HepG2 (cell line): ENCODE results near the gene NT5C2. TPM values are rescaled to one million over a fixed set of nuclear protein-coding genes. Genes with fewer than 3 reads are reported as not detected.

ENCODE experiments used
- FOSL1 ChIP-seq: sonication (generic); formaldehyde crosslinking; IDR thresholded peaks from 2 replicates; pipeline ENCODE4 v1.9.0; 2021; ENCODE audit warnings: missing genetic modification reagents, borderline replicate concordance
- HES4 ChIP-seq: sonication (generic); formaldehyde crosslinking; IDR thresholded peaks from 2 replicates; pipeline ENCODE4 v1.9.0; 2021; ENCODE audit warnings: mild to moderate bottlenecking, missing genetic modification reagents, borderline replicate concordance
- HNRNPUL1 ChIP-seq: fragments of 200-400 bp; formaldehyde crosslinking; IDR thresholded peaks from 2 replicates; pipeline ENCODE4 v1.6.1; 2017; ENCODE audit warnings: low read depth, mild to moderate bottlenecking, low read length, moderate library complexity
- JUN ChIP-seq: sonication (generic); formaldehyde crosslinking; IDR thresholded peaks from 2 replicates; pipeline ENCODE4 v1.4.0; 2020; ENCODE audit warnings: mild to moderate bottlenecking, missing genetic modification reagents
- KDM4B ChIP-seq: sonication (generic); formaldehyde crosslinking; IDR thresholded peaks from 2 replicates; pipeline ENCODE4 v1.4.0; 2020; ENCODE audit warnings: missing genetic modification reagents
- MEIS2 ChIP-seq: sonication (generic); formaldehyde crosslinking; IDR thresholded peaks from 2 replicates; pipeline ENCODE4 v1.9.0; 2021; ENCODE audit warnings: mild to moderate bottlenecking, missing genetic modification reagents
- SALL2 ChIP-seq: sonication (generic); formaldehyde crosslinking; IDR thresholded peaks from 2 replicates; pipeline ENCODE4 v1.8.1; 2023; ENCODE audit warnings: mild to moderate bottlenecking, missing genetic modification reagents, inconsistent platforms
- SMARCE1 ChIP-seq: fragments of 450-650 bp; IDR thresholded peaks from 2 replicates; pipeline ENCODE4 v1.6.1; 2017; ENCODE audit warnings: borderline replicate concordance
- SP140L ChIP-seq: sonication (generic); formaldehyde crosslinking; IDR thresholded peaks from 2 replicates; pipeline ENCODE4 v1.4.0; 2020; ENCODE audit warnings: missing genetic modification reagents, borderline replicate concordance
- TBP ChIP-seq: sonication (generic); formaldehyde crosslinking; IDR thresholded peaks from 2 replicates; pipeline ENCODE4 v1.5.0; 2020; ENCODE audit warnings: missing genetic modification reagents
- ZBTB38 ChIP-seq: sonication (generic); formaldehyde crosslinking; IDR thresholded peaks from 2 replicates; pipeline ENCODE4 v1.5.1; 2020; ENCODE audit warnings: mild to moderate bottlenecking, missing genetic modification reagents
- ZFP82 ChIP-seq: sonication (generic); formaldehyde crosslinking; IDR thresholded peaks from 2 replicates; pipeline ENCODE4 v1.5.1; 2020; ENCODE audit warnings: mild to moderate bottlenecking, missing genetic modification reagents, borderline replicate concordance
- ZNF33A ChIP-seq: sonication (generic); formaldehyde crosslinking; IDR thresholded peaks from 2 replicates; pipeline ENCODE4 v1.5.1; 2020; ENCODE audit warnings: missing genetic modification reagents, mild to moderate bottlenecking, moderate library complexity, borderline replicate concordance
- ZNF598 ChIP-seq: sonication (generic); formaldehyde crosslinking; IDR thresholded peaks from 2 replicates; pipeline ENCODE4 v1.5.1; 2020; ENCODE audit warnings: mild to moderate bottlenecking, missing genetic modification reagents, borderline replicate concordance
- ZNF883 ChIP-seq: sonication (generic); formaldehyde crosslinking; IDR thresholded peaks from 2 replicates; pipeline ENCODE4 v1.5.1; 2020; ENCODE audit warnings: mild to moderate bottlenecking, missing genetic modification reagents; ENCODE audit errors: not compliant biosample characterization
- polyA plus RNA-seq, 8 experiments: library from polyadenylated mRNA; depleted of rRNA in 3 of 8; stranded (reverse) in 7 of 8; unstranded in 1 of 8; fragments of >200 nt; fragmentation: Illumina TruSeq in 4 of 8; extraction: Trizol in 4 of 8; gene quantifications; 2 replicates each; pipeline versions ENCODE4 v1.2.1 to v1.2.3, GENCODE V29; 2011 to 2016; ENCODE audit warnings: low read depth in 4 of 8, missing spikeins in 1 of 8, mixed read lengths in 1 of 8; ENCODE audit not compliant: insufficient read depth in 1 of 8
- total RNA-seq, 5 experiments: library from RNA; depleted of rRNA; stranded (reverse); fragments of >200 nt; fragmentation: Illumina TruSeq; extraction: Trizol; gene quantifications; 2 replicates each; pipeline ENCODE4 v1.2.3, GENCODE V29; 2016; ENCODE audit warnings: low read depth in 1 of 5
- TF ChIP-seq, protein P1 (sequence below): sonication (generic); formaldehyde crosslinking; IDR thresholded peaks from 2 replicates; pipeline ENCODE4 v1.4.0; 2020; ENCODE audit warnings: missing genetic modification reagents
- TF ChIP-seq, protein P2 (sequence below): sonication (generic); formaldehyde crosslinking; IDR thresholded peaks from 2 replicates; pipeline ENCODE4 v1.8.0; 2022; ENCODE audit warnings: missing genetic modification reagents, mild to moderate bottlenecking, inconsistent platforms, borderline replicate concordance
- TF ChIP-seq, protein P3 (sequence below): sonication (generic); formaldehyde crosslinking; IDR thresholded peaks from 2 replicates; pipeline ENCODE4 v1.4.0; 2020; ENCODE audit warnings: mild to moderate bottlenecking, missing genetic modification reagents, borderline replicate concordance
- TF ChIP-seq, protein P4 (sequence below): sonication (generic); formaldehyde crosslinking; IDR thresholded peaks from 2 replicates; pipeline ENCODE4 v1.8.0; 2022; ENCODE audit warnings: mild to moderate bottlenecking, missing genetic modification reagents, moderate library complexity
- TF ChIP-seq, protein P5 (sequence below): sonication (generic); formaldehyde crosslinking; IDR thresholded peaks from 2 replicates; pipeline ENCODE4 v1.4.0; 2020; ENCODE audit warnings: missing genetic modification reagents

The NT5C2 gene
- total and polyA plus RNA-seq, 2 of the 13 experiments (the other 11 are each of a cell fraction or from before 2014, with no cell fraction given), result 40.6 to 55.2 TPM

DNA sequence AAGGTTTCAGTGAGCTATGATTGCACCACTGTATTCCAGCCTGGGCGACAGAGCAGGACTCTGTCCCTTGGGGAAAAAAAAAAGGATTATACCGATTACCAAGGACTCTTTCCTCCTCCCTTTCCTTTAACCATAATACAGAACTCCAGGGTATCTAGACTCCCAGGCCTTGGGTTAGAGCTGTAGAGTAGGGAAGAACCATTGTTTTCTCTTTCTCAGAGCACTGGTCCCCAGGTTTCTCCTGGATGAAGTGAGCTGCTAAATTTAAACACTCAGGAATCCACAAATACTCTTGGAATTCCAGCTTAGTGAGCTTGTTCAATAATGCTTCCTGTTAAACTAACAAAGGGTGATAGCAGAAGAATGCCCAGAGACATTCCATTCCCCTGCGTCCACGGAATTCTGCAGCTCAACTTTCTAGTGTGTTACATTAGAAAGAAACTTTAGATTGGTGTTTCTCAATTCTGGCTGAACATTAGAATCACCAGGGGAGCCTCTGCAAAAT, 38.0 kb upstream of the NT5C2 start (continued):
- TF ChIP-seq ZNF33A (CRISPR knock-in tag) (no peak), SALL2 (CRISPR knock-in tag) (no peak), TBP (CRISPR knock-in tag) (no peak), SMARCE1 (no peak), HNRNPUL1 (no peak), ZBTB38 (CRISPR knock-in tag) (no peak), HES4 (CRISPR knock-in tag) (no peak), ZNF598 (CRISPR knock-in tag) (no peak), KDM4B (no peak), ZNF883 (no peak), MEIS2 (no peak), JUN (CRISPR knock-in tag) (peak; percentile 40; the same call in 1 of the 2 replicates), ZFP82 (CRISPR knock-in tag) (no peak), SP140L (CRISPR knock-in tag) (0 out of 2 replicates have a peak, but pooled peaks have one; percentile 52), FOSL1 (CRISPR knock-in tag) (no peak)
- TF ChIP-seq, protein P1, sequence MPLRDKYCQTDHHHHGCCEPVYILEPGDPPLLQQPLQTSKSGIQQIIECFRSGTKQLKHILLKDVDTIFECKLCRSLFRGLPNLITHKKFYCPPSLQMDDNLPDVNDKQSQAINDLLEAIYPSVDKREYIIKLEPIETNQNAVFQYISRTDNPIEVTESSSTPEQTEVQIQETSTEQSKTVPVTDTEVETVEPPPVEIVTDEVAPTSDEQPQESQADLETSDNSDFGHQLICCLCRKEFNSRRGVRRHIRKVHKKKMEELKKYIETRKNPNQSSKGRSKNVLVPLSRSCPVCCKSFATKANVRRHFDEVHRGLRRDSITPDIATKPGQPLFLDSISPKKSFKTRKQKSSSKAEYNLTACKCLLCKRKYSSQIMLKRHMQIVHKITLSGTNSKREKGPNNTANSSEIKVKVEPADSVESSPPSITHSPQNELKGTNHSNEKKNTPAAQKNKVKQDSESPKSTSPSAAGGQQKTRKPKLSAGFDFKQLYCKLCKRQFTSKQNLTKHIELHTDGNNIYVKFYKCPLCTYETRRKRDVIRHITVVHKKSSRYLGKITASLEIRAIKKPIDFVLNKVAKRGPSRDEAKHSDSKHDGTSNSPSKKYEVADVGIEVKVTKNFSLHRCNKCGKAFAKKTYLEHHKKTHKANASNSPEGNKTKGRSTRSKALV (CRISPR knock-in tag), result no peak
- TF ChIP-seq, protein P2, sequence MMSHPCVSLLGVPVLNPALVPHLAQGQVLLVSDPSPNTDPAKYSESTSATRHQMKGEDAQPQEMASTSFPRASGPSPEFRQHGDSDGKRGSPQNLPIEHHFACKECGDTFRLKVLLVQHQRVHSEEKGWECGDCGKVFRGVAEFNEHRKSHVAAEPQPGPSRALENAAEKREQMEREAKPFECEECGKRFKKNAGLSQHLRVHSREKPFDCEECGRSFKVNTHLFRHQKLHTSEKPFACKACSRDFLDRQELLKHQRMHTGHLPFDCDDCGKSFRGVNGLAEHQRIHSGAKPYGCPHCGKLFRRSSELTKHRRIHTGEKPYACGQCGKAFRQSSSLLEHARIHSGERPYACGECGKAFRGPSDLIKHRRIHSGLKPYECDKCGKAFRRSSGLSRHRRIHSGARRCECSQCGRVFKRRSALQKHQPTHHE (CRISPR knock-in tag), result no peak
- TF ChIP-seq, protein P3, sequence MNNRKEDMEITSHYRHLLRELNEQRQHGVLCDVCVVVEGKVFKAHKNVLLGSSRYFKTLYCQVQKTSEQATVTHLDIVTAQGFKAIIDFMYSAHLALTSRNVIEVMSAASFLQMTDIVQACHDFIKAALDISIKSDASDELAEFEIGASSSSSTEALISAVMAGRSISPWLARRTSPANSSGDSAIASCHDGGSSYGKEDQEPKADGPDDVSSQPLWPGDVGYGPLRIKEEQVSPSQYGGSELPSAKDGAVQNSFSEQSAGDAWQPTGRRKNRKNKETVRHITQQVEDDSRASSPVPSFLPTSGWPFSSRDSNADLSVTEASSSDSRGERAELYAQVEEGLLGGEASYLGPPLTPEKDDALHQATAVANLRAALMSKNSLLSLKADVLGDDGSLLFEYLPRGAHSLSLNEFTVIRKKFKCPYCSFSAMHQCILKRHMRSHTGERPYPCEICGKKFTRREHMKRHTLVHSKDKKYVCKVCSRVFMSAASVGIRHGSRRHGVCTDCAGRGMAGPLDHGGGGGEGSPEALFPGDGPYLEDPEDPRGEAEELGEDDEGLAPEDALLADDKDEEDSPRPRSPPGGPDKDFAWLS (CRISPR knock-in tag), result no peak
- TF ChIP-seq, protein P4, sequence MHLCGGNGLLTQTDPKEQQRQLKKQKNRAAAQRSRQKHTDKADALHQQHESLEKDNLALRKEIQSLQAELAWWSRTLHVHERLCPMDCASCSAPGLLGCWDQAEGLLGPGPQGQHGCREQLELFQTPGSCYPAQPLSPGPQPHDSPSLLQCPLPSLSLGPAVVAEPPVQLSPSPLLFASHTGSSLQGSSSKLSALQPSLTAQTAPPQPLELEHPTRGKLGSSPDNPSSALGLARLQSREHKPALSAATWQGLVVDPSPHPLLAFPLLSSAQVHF (CRISPR knock-in tag), result no peak
- TF ChIP-seq, protein P5, sequence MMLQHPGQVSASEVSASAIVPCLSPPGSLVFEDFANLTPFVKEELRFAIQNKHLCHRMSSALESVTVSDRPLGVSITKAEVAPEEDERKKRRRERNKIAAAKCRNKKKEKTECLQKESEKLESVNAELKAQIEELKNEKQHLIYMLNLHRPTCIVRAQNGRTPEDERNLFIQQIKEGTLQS (CRISPR knock-in tag), result no peak; the same call in 1 of the 2 replicates
